Glutamatergic neuron (in vitro differentiated cells): ENCODE data around the gene SCAI. TPM values are rescaled to one million over a fixed set of nuclear protein-coding genes. Genes with fewer than 3 reads are reported as not detected.

Experiments
- DNase-seq: peaks from one replicate; pipeline ENCODE4 v3.0.0; 2022
- H3K27ac Mint-ChIP-seq: one replicate; pipeline ENCODE4 v1.8.0; 2020; ENCODE audit warnings: mild to moderate bottlenecking, mixed read lengths, inconsistent platforms; ENCODE audit not compliant: unreplicated experiment
- H3K27me3 Mint-ChIP-seq: one replicate; pipeline ENCODE4 v1.8.0; 2020; ENCODE audit warnings: mild to moderate bottlenecking, moderate library complexity, mixed read lengths, inconsistent platforms; ENCODE audit not compliant: unreplicated experiment
- H3K36me3 Mint-ChIP-seq: one replicate; pipeline ENCODE4 v1.8.0; 2020; ENCODE audit warnings: mild to moderate bottlenecking, mixed read lengths, inconsistent platforms; ENCODE audit not compliant: unreplicated experiment
- H3K4me1 Mint-ChIP-seq: one replicate; pipeline ENCODE4 v1.8.0; 2020; ENCODE audit warnings: mild to moderate bottlenecking, low read depth, mixed read lengths, inconsistent platforms; ENCODE audit not compliant: unreplicated experiment
- H3K4me3 Mint-ChIP-seq: one replicate; pipeline ENCODE4 v1.8.0; 2020; ENCODE audit warnings: mild to moderate bottlenecking, mixed read lengths, inconsistent platforms; ENCODE audit not compliant: unreplicated experiment
- H3K9me3 Mint-ChIP-seq: one replicate; pipeline ENCODE4 v1.8.0; 2020; ENCODE audit warnings: mild to moderate bottlenecking, moderate library complexity, mixed read lengths, inconsistent platforms; ENCODE audit not compliant: unreplicated experiment
- total RNA-seq: library from RNA; stranded (reverse); fragmentation: NEBNext Ultra II Directional; extraction: Animal tissue kit (Norgen Biotek cat#: 25700); gene quantifications from one replicate; pipeline ENCODE4 v1.2.1, GENCODE V29; 2021; ENCODE audit not compliant: unreplicated experiment
- TF ChIP-seq, protein P1 (sequence below): fragments of 200-600 bp; sonication (generic); IDR thresholded peaks from one replicate; pipeline ENCODE4 v1.5.0; 2021; ENCODE audit not compliant: partially characterized antibody, unreplicated experiment

The SCAI gene
- total RNA-seq, 1 donor from 2014 or later, result 13.7 TPM

DNA sequence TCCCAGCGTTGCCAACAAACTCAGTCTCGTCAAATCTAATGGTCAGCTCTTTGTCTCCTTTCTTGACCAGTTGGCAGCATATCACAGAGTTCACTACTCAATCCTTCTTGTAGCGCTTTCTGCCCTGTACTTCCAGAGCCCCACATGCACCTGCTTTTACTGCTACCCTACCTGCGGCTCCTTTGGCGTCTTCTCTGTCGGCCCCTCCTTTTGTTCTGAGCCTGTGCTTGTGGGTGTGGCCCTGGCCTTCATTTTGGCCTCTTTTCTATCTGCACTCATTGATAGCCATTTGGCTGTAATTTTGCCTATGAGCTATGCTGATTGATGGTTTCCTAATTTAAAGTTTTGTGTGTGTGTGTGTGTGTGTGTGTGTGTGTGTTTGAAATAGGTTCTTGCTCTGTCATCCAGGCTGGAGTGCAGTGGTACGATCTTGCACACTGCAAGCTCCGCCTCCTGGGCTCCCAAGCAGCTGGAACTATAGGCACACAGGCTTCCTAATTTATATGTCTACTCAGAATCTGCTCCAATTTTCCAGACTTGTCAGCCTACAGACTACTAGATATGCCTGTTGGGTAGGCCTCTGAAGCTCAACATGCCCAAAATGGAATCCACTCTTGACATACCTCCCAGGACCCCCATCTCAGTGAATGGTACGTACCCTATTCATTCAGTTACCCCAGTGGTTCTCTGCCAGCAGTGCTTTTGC, 249.1 kb downstream of the SCAI start:
- peak overlapping the region; percentile 8 for H3K4me3 Mint-ChIP-seq

More for the DNA sequence above, 249.1 kb downstream of the SCAI start:
- TF ChIP-seq, protein P1, sequence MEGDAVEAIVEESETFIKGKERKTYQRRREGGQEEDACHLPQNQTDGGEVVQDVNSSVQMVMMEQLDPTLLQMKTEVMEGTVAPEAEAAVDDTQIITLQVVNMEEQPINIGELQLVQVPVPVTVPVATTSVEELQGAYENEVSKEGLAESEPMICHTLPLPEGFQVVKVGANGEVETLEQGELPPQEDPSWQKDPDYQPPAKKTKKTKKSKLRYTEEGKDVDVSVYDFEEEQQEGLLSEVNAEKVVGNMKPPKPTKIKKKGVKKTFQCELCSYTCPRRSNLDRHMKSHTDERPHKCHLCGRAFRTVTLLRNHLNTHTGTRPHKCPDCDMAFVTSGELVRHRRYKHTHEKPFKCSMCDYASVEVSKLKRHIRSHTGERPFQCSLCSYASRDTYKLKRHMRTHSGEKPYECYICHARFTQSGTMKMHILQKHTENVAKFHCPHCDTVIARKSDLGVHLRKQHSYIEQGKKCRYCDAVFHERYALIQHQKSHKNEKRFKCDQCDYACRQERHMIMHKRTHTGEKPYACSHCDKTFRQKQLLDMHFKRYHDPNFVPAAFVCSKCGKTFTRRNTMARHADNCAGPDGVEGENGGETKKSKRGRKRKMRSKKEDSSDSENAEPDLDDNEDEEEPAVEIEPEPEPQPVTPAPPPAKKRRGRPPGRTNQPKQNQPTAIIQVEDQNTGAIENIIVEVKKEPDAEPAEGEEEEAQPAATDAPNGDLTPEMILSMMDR, result no peak
- peak overlapping the region; percentile 81 for H3K27ac Mint-ChIP-seq
- DNase-seq, result no peak
- H3K9me3 Mint-ChIP-seq, result peaks cover 8% of the 10 kb centered on the region
- peaks cover 9% of the 10 kb centered on the region for H3K27me3 Mint-ChIP-seq
- peaks cover 16% of the 10 kb centered on the region for H3K36me3 Mint-ChIP-seq
- peaks cover 8% of the 10 kb centered on the region for H3K4me1 Mint-ChIP-seq

Other genes with a start within 250 kb of the SCAI start
- gene GOLGA1, start 202.4 kb downstream of the SCAI start, total RNA-seq, result 18.3 TPM
- 49.1 TPM for gene PPP6C, start 46.3 kb upstream of the SCAI start, total RNA-seq
- 11.3 TPM for gene RABEPK, start 57.0 kb upstream of the SCAI start, total RNA-seq
- gene HSPA5, start 97.8 kb upstream of the SCAI start, total RNA-seq, result 126 TPM
- gene GAPVD1, start 118.3 kb upstream of the SCAI start, total RNA-seq, result 59.2 TPM